Activated CD4-positive, alpha-beta T cell treated with anti-CD3 and anti-CD28 coated beads, Interleukin-2, amount 50 U/mL, for 48 hours (primary cell): ENCODE measurements around the gene TOMM6.

Experiments used
- DNase-seq, 2 experiments: peaks; one replicate each; pipeline ENCODE4 v3.0.0-alpha.2; 2020

Gene TOMM6

DNA sequence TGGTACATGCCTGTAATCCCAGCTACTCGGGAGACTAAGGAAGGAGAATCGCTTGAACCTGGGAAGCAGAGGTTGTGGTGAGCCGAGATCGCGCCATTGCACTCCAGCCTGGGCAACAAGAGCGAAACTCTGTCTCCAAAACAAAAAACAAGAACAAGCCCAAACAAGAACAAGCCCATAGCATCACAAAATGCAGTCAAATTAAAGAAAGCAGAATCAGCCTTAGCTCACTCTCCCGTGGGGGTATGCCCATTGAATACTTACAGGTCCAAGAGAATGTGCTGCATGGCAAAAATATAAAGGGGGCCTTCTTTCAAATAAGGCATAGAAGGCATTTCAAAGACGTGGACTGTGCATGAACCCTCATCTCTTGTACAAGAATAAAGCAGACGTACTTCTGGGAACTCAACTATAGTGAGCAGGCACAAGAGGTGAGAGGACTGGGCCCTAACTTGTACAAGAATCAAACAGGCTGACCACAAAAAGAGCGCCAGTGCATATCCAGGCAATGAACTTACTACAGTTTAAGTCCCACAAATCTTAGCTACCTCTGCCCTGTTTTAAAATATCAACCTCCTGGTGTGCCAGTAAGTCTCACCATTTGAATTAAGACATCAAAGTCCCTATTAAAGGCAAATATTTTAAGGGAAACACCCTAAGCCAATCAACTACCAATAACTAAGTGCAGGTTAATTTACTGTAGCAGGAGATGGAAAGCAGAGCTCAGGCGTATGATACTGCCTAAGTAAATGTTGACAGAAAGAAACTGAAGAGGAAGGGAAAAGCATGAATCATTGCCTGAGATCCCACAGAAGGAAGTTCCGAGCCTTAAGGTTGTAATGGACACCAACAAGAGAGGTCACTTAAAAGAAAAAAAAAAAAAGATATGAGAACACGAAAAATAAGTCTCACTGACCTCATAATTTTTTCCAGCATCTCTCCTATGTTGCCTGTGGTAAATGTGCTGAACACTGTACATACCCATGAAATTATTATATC is 37.4 kb downstream of the TOMM6 start:
- no peak for DNase-seq

DNA sequence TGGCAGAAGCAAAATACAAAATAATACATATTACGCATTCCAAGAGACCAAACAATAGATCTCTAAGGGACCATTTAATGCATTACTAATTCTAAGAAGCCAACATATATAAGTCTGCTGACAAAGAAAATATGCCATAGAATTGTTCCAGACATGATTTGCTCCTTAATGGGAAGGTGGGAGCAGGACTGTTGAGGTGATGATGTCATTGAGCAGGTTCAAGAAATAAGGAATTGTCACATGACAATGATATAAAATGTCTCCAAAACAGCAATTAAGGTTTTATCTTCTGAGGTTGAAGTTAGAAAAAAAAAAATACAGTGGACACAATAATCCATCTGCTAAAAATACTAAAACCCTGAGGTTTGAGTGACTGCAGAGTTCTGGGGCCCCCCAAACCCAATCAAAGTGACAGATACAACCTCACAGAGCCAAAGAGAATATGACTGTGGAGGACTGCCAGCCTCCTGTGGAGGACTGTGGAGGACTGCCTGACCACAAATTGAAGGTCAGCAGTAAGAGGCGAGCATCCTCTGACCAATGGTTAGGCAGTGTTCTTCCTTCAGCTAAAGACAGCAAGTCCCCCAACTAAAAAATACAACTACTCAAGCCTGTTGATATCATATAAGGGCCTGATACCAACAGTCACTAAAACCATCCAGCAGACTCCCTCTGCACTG is 39.0 kb downstream of the TOMM6 start:
- DNase-seq: no peak

DNA sequence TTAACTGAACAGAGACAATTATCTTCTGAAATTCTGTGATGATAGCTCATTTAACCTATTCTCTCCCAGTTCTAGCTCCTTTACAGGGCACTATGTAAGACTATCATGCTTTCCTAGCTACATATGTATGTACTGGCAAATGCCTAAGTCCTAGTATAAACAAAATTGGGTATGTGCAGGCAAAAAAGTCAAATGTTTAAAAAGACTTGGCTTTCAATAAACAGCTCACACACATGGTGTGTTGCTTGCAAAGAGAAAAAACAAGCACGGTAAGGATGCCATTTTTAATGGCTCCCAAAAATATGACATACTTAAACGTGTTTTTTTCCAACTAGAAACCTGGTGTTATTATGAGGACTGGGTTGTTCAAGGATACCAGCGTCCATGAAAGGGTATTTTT is 44.8 kb downstream of the TOMM6 start:
- DNase-seq: no peak

DNA sequence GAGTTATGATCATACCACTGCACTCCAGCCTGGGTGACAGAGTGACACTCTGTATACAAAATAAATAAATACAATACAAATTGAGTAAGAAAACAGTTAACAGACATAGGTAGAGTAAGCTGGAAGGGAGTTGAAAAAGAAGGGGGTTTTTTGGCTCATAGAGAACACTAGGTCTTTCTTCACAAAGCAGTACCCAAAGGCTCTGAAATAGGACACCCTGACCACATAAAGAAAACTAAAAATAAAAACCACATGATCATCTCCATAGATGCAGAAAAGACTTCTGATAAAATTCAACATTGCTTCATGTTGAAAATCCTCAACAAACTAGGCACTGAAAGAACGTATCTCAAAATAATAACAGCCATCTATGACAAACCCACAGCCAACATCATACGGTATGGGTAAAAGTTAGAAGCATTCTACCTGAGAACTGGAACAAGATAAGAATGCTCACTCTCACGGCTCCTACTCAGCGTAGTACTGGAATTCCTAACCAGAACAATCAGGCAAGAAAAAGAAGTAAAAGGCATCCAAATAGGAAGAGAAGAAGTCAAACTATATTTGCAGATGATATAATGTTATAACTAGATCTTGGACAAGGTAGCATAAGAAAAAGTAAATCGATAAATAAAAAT is 48.6 kb downstream of the TOMM6 start:
- DNase-seq: no peak

DNA sequence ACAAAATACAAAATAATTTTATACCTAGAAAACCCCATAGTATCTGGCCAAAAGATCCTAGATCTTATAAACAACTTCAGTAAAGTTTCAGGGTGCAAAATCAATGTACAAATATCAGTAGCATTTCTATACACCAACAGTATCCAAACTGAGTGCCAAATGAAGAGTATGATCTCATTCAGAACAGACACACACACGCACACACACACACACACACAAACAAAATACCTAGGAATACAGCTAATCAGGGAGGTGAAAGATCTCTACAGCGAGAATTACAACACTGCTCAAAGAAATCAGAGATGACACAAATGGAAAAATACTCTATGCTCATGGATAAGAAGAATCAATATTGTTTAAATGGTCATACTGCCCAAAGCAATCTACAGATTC is 49.2 kb downstream of the TOMM6 start:
- no peak for DNase-seq
